RWPE2 (cell line): ENCODE data around the gene DACH1.

Experiments
- ATAC-seq: fragments of 200-7000 bp; cut with Tn5 transposase; 3 replicates; pipeline ENCODE4 v1.9.1; 2021; ENCODE audit warnings: low read depth
- DNase-seq: peaks from one replicate; pipeline ENCODE4 v3.0.0-alpha.2; 2020; ENCODE audit warnings: low spot score
- H3K27ac ChIP-seq: fragments of 450-650 bp; 2 replicates; pipeline ENCODE4 v1.5.1; 2017; ENCODE audit warnings: mild to moderate bottlenecking; ENCODE audit not compliant: poor library complexity, severe bottlenecking
- H3K27me3 ChIP-seq: fragments of 250-450 bp; sonication (Bioruptor Pico); 2 replicates; pipeline ENCODE4 v1.5.1; 2021; ENCODE audit warnings: mild to moderate bottlenecking, moderate library complexity; ENCODE audit not compliant: insufficient read depth, poor library complexity, severe bottlenecking
- H3K36me3 ChIP-seq: fragments of 250-450 bp; sonication (Bioruptor Pico); 2 replicates; pipeline ENCODE4 v1.5.1; 2020; ENCODE audit warnings: low read depth, mild to moderate bottlenecking, moderate library complexity
- H3K4me1 ChIP-seq: fragments of 250-450 bp; sonication (Bioruptor Pico); 2 replicates; pipeline ENCODE4 v1.5.1; 2021; ENCODE audit warnings: mild to moderate bottlenecking, moderate library complexity; ENCODE audit not compliant: insufficient read depth, poor library complexity, severe bottlenecking
- H3K4me3 ChIP-seq: fragments of 250-450 bp; sonication (Bioruptor Pico); 2 replicates; pipeline ENCODE4 v1.5.1; 2021; ENCODE audit warnings: mild to moderate bottlenecking, moderate library complexity; ENCODE audit not compliant: severe bottlenecking
- H3K9me3 ChIP-seq: fragments of 250-450 bp; sonication (Bioruptor Pico); 2 replicates; pipeline ENCODE4 v1.5.1; 2021; ENCODE audit warnings: mild to moderate bottlenecking, moderate library complexity; ENCODE audit not compliant: severe bottlenecking
- CTCF ChIP-seq: fragments of 450-650 bp; IDR thresholded peaks from one replicate; pipeline ENCODE4 v1.5.1; 2017; ENCODE audit warnings: mild to moderate bottlenecking, moderate library complexity; ENCODE audit not compliant: poor library complexity, severe bottlenecking

Gene DACH1

GRCh38 chr13:71536201-71536600, 330.8 kb downstream of the DACH1 start:
- Histone ChIP-seq H3K36me3 (no peaks in the 10 kb centered on the region), H3K27ac (no peak overlapping the region), H3K4me1 (no peaks in the 10 kb centered on the region), H3K4me3 (no peak overlapping the region), H3K9me3 (no peaks in the 10 kb centered on the region), H3K27me3 (peaks cover 18% of the 10 kb centered on the region)
- DNase-seq (no peak), ATAC-seq (no peak)
- no peak for TF ChIP-seq CTCF

GRCh38 chr13:71524613-71525304, 342.2 kb downstream of the DACH1 start:
- no peak for TF ChIP-seq CTCF
- ATAC-seq (no peak), DNase-seq (no peak)
- H3K4me1 ChIP-seq = no peaks in the 10 kb centered on the region
- no peaks in the 10 kb centered on the region for H3K9me3 ChIP-seq
- no peak overlapping the region for H3K27ac ChIP-seq
- no peak overlapping the region for H3K4me3 ChIP-seq
- peaks cover 3% of the 10 kb centered on the region for H3K27me3 ChIP-seq
- H3K36me3 ChIP-seq = no peaks in the 10 kb centered on the region

- no peak for ATAC-seq
These were observed 342.8 kb downstream of the DACH1 start for GRCh38 chr13:71524245-71524612.

GRCh38 chr13:71522941-71523526, 344.0 kb downstream of the DACH1 start:
- no peak for TF ChIP-seq CTCF

More at GRCh38 chr13:71524245-71524612, 342.8 kb downstream of the DACH1 start:
- Histone ChIP-seq H3K4me3 (no peak overlapping the region), H3K9me3 (no peaks in the 10 kb centered on the region), H3K4me1 (no peaks in the 10 kb centered on the region), H3K27me3 (peaks cover 3% of the 10 kb centered on the region), H3K27ac (no peak overlapping the region), H3K36me3 (no peaks in the 10 kb centered on the region)
- DNase-seq = no peak
- TF ChIP-seq CTCF = no peak

GRCh38 chr13:71517004-71517403, 350.0 kb downstream of the DACH1 start:
- Histone ChIP-seq H3K27me3 (no peaks in the 10 kb centered on the region), H3K36me3 (no peaks in the 10 kb centered on the region), H3K4me3 (no peak overlapping the region), H3K27ac (no peak overlapping the region), H3K4me1 (no peaks in the 10 kb centered on the region), H3K9me3 (no peaks in the 10 kb centered on the region)
- DNase-seq (no peak), ATAC-seq (no peak)
- TF ChIP-seq CTCF = no peak

More at GRCh38 chr13:71522941-71523526, 344.0 kb downstream of the DACH1 start:
- Histone ChIP-seq H3K4me3 (no peak overlapping the region), H3K27ac (no peak overlapping the region), H3K4me1 (no peaks in the 10 kb centered on the region), H3K9me3 (no peaks in the 10 kb centered on the region), H3K27me3 (peaks cover 3% of the 10 kb centered on the region), H3K36me3 (no peaks in the 10 kb centered on the region)
- DNase-seq (no peak), ATAC-seq (no peak)
